ENCODE data around the gene TBCD.

Gene TBCD

DNA sequence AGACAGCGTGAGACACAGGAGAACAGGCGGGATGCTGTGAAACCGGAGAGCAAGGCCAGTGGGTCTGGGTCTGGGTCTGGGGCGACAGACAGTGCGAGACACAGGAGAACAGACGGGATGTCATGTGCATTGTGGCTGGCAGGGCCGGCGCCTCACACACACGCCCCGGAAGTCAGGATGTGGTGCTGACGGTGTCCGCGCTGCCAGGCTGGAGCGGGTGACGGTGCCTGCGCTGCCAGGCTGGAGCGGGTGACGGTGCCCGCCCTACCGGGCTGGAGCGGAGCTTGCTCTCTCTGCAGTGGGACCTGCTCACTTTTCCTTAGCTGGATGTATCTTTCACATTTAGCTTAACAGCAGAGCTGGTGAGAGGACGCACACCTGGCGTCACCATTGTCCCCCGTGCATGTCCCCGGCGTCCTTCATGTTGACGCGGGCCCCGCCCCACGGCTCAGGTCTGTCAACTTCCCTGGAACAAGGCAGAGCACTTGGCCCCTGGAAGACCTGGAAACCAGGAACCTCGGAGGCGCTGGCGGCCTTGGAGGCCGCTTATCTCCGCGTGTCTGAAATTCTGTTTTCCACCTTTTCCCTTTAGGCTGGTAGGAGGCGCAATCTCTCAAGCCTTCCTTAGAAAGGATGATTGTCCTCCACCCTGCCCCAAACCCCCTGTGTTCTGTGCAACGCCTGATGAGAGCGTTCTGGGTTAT lies 131.0 kb downstream of the TBCD start:
- TF ChIP-seq, protein P1, sequence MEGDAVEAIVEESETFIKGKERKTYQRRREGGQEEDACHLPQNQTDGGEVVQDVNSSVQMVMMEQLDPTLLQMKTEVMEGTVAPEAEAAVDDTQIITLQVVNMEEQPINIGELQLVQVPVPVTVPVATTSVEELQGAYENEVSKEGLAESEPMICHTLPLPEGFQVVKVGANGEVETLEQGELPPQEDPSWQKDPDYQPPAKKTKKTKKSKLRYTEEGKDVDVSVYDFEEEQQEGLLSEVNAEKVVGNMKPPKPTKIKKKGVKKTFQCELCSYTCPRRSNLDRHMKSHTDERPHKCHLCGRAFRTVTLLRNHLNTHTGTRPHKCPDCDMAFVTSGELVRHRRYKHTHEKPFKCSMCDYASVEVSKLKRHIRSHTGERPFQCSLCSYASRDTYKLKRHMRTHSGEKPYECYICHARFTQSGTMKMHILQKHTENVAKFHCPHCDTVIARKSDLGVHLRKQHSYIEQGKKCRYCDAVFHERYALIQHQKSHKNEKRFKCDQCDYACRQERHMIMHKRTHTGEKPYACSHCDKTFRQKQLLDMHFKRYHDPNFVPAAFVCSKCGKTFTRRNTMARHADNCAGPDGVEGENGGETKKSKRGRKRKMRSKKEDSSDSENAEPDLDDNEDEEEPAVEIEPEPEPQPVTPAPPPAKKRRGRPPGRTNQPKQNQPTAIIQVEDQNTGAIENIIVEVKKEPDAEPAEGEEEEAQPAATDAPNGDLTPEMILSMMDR (IDR thresholded peaks at IDR 0.05; ENCODE audit: low read depth, low read length) = no peak
- DNase-seq (ENCODE audit: extremely low read depth, low read depth) = no peak

DNA sequence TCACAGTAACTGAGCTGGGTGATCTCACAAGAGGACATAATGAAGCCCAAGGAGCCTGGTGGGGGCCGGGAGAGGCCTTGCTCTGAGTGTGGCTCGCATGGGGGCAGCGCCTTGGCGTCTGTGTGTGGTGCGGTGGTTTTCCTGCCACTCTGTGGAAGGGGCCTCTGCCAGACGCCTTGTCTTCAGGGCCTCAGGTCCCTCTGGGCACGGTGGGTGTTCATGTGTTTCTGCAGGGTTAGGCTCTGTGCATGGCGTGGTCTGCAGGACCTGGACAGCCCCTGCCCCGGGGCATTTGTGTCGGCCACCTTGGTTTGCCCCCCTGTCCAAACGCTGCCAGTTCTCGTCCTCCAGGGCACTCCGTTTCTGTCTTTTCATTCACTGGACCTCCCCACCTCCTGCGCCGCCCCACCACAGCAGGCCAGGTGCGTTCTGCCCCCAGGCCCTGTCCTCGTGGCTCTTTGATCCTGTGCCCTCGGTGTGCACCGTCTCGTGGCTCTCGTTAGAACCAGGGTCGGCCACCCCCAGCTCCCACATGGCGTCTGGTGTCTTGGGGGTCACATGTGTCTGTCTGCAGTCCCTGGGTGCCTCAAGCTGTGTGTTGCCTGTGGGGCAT lies 131.7 kb downstream of the TBCD start:
- TF ChIP-seq, protein P1 (IDR thresholded peaks at IDR 0.05; ENCODE audit: low read depth, low read length) = no peak
- DNase-seq (ENCODE audit: extremely low read depth, low read depth) = no peak

DNA sequence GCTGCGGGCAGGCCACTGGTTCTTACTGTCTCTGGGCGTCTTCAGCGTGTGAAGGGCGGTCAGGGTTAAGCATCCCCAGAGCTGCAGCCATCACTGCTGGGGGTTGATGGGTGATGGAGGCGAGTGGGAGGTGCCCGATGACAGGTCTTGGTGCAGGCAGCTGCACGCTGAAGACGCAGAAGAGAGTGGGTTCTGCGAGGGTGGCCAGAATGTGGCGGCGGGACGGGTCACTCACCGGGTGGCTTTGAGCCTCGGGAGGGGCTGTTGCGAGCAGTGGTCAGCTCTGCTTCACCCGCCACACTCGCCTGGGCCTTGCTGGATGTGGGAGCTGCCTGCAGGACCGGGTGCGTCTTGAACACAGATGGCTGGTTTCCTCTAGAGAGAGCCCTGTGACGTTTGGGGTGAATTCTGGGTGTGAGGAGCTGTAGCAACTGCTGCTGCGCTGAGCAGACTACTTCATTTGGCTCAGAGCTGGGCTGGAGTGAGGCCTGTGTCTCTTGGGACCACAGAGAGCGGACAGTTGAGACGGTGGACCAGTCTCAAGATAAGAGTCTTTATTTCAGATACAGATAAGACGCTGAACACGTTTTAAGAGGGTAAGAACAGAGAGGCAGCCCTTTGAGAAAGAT lies 132.6 kb downstream of the TBCD start:
- no peak for DNase-seq (ENCODE audit: extremely low read depth, low read depth)
- TF ChIP-seq, protein P1 (IDR thresholded peaks at IDR 0.05; ENCODE audit: low read depth, low read length) = no peak

DNA sequence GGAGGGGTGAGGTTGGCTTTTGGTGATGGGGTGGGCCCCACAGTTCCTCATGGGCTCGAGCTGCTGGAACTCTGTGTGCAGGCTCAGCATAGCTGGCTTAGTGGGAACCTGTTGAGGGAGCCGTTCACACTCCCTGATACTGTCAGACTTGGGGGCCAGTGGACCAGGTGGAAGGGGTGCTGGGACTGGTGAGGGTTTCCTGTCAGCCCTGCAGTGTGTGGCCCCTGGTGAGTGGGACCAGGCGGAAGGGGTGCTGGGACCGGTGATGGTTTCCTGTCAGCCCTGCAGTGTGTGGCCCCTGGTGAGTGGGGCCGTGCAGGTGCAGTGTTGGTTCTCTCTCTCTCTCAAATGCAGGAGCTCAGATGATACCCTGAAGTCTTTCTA lies 133.1 kb downstream of the TBCD start:
- no peak for DNase-seq (ENCODE audit: extremely low read depth, low read depth)
- TF ChIP-seq, protein P1 (IDR thresholded peaks at IDR 0.05; ENCODE audit: low read depth, low read length) = no peak

DNA sequence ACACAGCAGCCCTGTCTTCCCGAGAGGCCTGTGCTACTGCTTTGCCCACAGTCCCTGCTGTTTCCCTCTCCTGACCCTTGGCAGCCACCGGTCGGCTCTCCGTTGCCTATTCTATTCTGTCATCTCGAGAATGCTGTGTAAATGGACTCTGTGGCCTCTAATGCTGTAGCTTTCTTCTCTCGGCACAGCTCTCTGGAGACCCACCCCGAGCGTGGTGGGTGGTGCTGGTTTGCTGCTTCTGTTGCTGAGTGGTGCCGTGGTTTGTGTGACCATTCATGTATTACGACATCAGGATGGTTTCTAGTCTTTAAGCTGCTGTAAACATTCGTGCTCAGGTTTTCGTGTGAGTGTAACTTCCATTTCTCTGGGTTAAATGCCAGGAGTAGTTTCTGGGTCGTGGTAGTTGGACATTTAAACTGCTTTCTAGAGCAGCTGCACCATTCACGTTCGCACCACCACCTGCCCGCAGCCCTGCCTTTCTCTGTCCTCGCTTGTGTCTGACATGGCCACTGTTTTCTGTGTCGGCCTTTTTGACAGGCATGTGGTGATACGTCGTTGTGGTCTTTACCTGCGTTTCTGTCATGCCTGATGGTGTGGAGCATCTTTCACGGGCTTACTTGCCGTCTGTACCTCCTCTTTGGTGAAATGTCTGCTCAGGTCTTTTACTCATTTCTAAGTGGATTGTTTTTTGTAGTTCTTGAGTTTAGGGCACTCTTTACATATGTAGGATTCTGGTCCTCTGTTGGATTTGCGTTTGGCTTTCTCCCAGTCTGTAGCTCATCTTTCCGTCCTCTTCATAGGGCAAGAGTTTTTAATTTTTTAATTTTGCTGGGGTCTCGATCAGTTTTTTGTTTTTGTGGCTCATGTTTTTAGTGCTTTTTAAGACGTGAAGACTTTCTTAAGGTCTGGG lies 135.6 kb downstream of the TBCD start:
- TF ChIP-seq, protein P1 (IDR thresholded peaks at IDR 0.05; ENCODE audit: low read depth, low read length) = no peak
- DNase-seq (ENCODE audit: extremely low read depth, low read depth) = no peak

DNA sequence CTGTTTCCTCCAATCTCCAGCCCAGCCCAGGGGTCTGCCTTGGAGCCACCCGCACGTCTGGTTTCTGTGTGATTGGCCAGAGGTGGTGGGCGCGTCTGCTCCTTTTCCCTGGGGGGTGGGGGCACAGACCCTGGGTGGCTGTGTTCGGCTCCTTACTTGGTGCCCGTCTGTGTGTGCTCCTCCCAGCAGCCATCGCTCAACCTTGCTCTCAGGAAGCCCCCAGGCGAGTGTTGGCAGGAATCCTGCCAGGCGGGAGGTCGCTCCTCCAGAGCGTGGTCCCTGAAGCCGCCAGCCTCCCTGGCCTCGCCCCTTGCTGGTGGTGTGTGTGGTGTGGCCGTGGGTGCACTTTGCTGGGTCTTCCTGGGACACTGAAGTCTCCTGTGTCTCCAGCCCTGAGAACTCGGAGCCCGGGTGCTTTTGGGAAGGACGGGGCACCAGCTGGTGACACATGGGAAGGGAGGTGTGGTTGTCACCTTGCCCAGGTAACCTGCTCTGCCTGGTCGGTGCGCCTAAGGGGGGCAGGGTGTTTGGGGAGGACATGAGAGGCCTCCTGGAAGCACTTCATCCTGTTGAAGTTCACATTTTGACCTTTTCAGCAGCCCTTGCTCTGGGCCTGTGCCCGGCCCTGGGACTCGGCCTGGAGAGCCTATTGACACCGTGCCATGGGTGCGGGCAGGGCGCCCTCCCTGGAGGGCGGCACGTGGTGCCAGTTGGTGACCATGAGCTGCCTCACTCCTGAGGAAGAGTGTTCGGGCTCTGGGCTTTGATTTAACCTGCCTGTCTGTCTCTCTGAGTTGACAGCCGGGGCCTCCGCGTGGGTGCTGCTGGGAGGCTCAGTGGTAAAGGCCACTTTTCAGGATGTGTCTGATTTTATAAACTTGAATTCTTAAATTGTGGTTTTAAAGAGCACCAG lies 137.0 kb downstream of the TBCD start:
- DNase-seq (ENCODE audit: extremely low read depth, low read depth) = no peak

More for the DNA sequence above, 137.0 kb downstream of the TBCD start:
- TF ChIP-seq, protein P1 (IDR thresholded peaks at IDR 0.05; ENCODE audit: low read depth, low read length) = no peak

Data from AG09319 (cell line).